GM15510 (cell line): ENCODE data around the gene NOTCH1.

Experiments
- POLR2A ChIP-seq: IDR thresholded peaks from 3 replicates; pipeline ENCODE4 v1.6.1; 2011; ENCODE audit warnings: borderline replicate concordance; ENCODE audit not compliant: insufficient read length; ENCODE audit errors: extremely low read depth

Gene NOTCH1

DNA sequence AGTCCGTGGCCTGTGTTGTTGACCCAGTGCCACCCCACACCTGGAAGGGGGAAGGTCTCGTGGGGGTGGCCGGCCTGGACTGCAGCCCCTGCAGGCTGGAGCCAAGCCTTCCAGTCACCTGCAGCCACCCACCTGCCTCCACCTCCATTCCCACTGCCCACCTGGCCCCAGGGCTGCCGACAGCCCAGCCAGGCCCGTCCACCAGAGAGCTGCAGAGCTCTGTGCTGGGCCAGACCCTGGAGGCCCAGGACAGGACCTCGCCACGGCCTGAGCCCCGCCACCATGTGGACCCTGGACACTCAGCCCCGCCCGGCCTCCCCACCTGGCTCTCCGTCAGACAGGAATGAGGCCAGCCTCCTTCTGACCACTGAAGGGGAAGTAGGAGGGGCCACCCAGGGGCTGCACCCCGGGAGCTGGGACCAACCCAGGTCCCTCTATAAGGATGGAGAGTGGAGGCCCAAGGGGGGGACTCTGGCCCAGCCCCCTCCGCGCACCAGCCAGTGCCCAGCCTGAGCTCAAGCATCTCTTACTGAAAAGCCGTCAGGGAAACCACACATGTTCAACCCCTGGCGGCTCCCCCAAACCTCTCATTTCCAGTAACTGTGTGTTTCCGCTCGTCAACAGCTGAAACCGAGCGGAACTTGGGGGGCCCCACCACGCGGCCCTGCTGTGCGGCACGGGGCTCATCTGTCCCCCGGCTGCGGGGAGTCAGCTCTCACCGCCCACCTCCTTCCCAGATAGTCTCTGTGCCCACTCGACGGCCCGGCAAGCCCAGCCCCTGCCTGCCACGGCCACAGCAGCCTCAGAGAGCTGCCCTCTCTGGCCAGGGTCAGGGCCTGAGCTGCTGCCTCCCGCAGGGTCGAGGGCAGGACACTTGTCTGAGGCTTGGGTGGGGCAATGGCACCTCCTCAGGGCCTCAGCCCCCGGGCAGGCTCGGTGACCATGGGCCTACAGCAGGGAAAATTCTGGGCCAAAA lies 12.8 kb downstream of the NOTCH1 start:
- TF ChIP-seq POLR2A = no peak

DNA sequence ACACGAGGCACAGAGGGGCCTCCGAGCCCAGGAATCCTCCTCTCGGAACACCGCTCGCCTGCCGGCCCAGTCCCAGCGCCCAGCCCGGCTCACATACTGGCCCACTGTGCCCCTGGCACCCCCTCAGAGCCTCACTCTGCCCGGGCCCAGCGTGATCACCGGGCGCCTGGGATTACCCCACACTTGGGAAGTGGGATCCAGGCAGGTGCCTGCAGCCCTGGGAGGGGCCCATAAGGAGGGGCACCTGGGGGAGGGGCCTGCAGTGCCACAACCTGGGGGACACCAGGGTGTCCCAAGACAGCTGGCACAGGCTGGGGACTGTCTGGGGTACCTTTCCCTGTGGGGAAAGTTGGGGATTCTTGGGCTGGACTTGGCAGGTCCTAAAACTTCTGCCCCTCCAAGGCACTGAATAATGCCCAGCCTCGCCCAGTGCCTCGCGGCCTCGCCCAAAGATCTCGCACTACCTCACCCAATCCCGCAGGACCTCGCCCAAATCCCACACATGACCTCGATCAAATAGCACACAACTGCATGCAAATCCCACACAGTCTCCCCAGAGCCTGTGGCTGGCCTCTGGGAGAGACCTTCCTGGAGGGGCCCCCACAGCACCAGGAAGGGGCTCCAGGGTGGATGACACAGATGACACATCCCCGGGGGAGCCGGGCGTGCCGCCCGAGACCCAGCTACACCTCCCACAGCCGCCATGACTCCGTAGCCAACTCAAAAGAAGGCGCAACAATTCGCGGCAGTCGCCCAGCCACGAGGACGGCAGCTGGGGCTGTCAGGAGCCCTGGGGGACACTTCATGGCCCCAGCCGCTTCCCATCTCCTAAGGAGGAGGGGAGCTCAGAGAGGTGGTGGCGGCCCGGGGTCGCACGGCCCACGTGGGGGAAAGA lies 13.7 kb downstream of the NOTCH1 start:
- no peak for TF ChIP-seq POLR2A

DNA sequence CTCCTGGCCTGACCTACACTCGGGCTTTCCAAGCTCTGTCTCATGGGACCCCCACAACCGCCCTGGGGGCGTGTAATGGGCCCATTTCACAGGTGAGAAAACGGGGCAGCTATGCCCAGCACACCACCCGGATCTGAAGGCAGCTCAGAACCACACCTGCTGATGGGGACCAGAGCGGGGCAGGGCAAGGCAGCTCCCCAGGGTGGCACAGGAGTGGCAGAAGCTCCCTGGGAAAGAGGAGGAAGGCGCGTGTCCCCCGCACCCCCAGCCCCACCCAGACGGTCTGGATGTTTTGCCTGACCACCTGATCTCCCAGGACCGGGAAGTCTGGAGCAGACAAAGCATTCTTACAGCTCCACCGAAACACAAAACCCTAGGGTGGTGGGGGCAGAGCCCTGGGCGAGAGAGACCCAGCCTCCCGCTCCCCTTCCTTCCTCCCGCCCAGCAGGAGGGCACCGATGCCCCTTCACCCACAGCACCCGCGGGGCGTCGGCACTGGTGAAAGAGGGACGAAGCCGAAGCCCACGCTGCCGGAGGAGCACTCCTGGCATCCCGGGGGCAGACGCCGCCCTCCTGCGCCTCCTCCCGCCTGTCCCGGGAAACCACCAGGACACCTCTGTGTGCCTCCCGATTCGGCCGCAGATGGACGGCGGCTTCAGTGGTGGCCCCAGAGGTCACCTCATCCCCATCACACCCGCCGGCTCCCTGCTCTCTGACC lies 14.5 kb downstream of the NOTCH1 start:
- TF ChIP-seq POLR2A = no peak

DNA sequence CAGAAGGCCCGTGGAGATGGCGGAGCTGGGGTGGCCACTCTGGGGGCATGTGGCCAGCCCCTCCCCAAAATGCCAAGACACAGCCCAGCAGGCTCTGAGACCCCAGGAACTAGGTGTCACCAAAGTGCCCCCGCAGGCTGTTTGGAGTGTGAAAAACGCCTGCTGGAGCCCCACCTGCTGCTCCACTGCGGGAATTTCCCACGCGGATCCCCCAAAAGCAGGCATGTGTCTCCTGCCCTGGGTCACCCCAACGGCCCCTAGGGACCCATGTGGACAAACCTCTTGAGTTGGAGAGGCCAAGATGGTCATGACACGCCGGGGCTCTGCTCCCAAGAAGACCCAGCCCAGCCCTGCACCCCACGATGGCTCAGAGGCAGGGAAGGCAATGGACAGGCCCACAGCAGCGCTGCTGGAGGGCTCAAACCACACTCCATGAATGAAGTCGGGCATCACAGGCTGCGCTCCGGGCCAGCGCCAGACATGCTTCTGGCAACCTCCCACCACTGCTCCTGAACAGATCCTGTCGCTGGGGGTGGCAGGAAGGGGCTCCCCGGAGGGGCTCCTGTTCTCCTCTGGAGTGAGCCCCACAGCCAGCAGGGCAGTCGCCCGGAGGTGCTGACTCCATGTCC lies 15.3 kb downstream of the NOTCH1 start:
- TF ChIP-seq POLR2A = no peak

DNA sequence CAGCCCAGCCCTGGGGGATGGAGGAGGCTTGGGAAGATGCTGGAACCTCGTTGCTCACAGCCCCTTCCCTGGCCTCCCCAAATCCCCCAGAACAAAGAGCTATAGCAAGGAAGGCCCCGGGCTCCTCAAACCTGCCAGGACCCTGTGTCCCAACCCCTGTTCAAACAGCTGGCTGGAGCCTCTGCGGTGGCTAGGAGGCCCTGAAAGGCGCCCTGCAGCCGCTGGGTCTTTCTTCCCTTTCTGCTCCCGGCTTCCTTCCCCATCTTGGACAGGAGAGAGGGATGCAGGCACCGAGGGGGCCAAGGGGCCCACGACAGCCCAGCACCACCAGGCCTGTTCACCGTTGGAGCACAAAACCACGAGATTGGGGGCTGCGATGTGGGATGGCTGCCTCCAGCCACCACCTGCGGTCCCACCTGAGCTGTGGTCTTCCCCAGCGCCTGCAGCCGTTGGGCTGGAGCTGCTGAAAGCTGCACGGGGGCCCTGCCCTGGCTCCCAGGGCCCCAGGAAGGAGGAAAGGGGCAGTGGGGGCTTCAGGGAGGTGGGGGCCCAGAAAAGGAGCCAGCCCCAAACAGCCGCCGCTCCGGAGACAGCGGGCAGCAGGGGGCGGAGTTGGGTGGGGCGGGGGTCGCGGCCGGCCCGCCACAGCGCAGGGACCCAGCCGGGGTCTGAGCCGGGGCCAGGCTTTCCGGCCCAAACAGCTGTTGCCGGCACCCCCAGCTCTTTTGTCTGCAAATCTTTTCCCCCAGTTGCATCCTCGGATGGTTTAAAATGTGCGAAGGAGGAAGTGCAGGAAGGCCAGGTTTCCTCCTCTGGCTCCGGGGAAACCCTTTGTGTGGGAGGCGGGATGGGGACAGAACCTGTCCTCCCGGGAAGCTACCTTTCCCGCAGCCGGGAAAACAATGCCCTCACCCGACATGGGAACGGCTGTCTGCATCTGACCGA lies 16.1 kb downstream of the NOTCH1 start:
- TF ChIP-seq POLR2A = no peak

DNA sequence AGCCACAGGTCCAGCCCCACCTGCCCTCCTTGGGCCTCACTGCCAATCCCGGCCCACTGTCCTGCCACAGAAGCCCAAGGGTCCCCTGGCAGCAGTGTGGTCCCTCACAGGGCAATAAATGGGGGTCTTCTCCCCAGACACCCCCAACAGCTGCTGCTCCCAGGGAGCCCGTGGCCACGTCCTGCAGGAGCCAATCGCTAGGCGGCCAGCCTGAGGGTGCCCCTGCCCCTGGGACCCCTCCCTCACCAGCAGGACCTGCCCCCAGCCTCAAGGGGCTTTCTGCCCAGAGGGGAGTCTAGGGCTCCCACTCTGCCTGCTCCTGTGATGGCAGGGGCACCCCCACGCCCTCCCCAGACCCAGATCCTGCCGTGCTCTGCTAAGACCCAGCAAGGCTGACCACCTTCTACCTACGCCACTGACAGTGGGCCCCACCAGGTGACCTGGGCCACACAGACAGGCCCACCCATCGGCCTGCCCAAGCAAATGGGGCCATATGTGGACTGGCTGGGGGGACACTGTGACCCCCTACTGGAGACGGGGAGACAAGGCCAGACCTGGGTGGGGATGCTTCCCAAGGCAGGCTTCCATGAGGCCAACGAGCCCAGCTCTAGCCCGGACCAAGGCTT lies 17.0 kb downstream of the NOTCH1 start:
- no peak for TF ChIP-seq POLR2A

DNA sequence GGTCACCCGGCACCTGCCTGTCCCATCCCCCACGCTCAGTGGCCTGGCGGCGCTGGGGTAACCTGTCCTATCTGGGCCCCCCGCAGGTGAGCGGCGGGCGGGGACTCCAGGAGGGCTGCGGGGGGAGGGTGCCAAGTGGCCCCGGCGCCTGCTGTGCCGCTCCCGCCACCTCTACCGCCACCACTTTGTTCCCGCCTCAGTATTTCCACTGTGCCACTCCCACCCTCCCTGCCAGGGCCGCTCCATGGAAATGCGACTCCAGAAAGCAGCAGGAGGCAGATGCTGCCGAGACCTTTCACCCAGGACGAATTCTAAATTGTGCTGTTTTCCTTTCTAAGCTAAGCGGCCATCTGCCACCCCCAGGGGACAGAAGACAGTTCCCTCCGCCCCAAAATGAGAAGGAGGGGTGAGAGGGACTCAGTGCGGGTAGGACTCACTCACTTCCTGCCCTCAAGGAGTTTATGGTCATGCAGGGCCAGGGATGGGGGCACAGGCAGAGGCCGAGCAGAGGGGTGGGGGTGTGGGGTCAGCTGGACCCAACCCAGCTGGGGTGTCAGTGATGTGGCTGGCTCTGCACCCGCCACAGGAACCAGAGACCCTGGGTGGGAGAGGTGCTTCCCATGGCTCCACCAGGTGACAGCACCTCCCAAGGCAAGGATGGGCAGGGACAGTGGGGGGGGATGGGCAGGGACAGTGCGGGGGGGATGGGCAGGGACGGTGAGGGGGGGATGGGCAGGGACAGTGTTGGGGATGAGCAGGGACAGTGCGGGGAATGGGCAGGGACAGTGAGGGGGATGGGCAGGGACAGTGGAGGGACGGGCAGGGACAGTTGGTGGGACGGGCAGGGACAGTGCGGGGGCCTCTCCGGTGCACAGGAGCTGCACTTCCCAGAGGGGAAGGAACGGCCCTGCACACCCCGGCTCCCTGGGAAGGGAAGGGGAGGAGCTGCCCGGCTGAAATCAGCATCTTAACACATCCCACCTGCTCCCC lies 17.8 kb downstream of the NOTCH1 start:
- TF ChIP-seq POLR2A = no peak

DNA sequence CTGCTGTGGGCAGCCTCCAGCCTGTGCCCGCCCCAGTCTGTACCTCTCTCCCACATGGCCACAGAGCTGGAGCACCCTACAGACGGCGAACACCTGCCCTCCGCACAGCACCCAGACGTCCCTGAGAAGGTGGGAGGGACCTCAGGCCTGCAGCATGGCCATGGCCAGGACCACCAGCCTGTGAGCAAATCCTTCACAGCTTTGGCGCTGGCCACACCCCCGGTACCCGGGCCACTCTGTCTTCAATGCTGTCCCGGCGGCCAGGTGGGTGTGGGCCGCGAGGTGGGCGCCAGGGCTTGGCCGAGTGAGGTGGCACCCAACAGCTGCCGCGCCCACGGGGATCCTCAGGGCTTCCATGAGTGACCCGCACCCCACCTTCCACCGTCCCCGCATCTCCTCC lies 18.7 kb downstream of the NOTCH1 start:
- no peak for TF ChIP-seq POLR2A

DNA sequence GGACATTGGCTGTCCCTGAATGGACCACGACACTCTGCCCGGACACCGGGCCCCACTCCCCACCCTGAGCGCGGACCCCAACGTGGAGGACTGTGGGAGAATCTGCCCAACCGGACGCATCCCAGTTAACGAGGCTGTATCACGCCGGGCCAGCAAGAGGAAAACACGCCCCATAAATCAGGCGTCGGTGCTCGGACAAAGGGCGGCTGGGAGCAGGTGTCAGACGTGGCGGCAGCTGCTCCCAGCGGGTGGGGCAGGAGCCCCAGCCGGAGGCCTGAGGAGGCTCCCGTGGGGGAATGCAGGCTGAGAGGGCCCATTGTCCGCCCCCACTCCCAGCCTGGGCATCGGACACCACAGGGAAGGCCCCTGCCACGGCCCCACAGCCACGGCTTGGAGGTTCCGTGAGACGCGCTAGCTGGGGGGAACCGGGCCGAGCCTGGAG lies 19.2 kb downstream of the NOTCH1 start:
- TF ChIP-seq POLR2A = no peak

DNA sequence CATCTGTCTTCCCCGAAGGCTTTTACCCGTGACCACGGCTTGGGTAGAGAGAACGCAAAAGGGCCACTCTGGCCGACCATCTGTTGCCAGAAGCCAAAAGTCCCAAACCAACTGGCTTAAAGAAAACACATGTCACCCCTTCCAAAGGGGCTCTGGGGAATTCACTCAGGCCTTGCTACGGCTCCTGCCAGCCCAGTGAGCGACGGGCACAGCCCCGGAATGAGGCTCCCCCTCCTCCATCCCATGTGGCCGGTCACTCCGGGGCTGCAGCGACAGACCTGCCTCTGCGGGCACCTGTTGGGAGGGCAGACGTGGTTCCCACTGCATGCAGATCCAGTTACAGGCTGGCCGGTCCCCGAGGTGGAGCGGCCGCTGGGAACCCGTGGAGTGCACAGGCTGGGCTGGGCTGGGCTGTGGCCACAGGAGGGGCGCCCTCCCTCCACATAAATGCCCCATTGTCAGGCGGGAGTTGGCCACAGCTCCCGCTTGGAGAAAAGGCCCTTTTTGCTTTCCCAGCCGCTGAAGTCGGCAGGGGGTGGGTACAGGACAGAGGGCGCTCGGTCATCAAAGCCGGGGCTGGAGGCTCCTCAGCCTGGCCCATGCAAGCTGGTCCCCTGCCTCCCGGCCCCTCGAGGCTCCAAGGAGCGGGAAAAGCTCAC lies 19.9 kb downstream of the NOTCH1 start:
- no peak for TF ChIP-seq POLR2A

DNA sequence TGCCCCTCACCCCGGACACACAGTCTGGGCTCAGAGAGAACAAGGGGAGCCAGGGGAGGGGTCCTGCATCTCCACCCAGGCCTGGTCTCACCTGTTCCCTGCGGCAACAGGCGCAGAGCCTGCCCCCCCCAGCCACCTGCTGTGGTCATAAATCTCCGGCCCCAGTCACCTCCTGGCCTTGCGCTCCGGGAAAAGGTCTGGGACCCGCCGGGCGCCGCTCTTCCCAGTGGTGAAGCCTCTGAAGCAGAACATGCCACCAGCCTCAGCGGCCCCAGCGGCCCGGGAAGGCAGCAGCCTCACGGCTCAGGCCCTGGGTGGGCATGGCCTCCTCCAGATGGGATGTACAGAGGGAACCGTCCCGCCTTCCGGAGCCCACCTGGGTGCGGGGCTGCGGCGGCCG lies 20.6 kb downstream of the NOTCH1 start:
- no peak for TF ChIP-seq POLR2A
